Inflammatory macrophage treated with lipopolysaccharide for 1 hour (primary cell): Measurements from ENCODE around the gene CNNM1.

Experiments used
- DNase-seq, 2 donors: peaks; one replicate each; pipeline ENCODE4 v3.0.0-alpha.2; 2020 to 2022

The CNNM1 gene

DNA sequence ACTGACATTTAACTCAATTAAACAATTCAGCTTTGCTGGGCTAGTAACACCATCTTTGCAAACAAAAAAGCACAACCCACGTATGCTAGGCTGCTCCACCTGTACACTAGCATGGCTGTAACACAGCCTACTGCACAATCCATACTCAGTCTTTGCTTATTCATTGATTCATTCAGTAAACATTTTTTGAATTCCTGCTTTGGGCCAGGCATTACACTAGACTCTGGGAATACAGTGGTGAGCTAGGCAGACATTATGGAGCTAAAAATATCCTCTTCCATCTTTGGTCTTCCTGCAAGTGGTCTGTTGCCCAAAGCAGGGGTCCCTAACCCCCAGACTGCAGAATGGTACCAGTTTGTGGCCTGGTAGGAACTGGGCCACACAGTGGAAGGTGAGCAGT lies 9.9 kb downstream of the CNNM1 start:
- DNase-seq = no peak

DNA sequence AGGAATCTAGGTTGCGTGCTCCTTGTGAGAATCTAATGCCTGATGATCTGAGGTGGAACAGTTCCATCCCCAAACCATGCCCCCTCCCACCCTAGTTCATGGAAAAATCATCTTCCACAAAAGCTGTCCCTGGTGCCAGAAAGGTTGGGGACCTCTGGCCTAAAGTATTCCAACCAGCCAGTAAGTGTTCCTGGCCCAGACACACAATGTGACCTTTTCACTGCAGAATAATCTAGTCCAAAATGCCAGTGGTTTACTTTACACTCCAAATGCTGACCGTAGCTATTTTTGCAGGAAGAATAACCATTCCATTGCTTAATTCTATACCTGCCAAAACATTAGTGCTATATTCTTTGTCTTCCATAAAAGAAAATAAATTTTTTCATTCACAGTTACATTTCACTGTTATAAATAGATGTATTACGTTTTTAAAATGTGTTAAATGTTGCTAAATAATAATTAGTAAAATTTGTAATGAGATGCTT lies 10.4 kb downstream of the CNNM1 start:
- no peak for DNase-seq

DNA sequence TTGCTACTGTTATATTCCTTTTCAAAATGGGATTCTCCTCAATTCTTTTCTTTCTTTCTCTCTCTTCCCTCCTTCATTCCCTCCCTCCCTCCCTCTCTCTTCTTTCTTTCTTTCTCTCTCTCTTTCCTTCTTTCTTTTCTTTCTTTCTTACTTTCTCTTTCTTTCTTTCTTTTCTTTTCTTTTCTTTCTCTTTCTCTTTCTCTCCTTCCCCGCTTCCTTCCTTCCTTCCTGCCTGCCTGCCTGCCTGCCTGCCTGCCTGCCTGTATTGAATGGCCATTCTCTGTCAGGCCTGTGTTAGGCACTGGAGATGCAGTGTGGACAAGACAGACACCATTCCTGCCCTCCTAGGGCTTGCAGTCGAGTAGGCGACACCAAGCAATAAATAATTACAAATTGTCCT lies 11.5 kb downstream of the CNNM1 start:
- no peak for DNase-seq

DNA sequence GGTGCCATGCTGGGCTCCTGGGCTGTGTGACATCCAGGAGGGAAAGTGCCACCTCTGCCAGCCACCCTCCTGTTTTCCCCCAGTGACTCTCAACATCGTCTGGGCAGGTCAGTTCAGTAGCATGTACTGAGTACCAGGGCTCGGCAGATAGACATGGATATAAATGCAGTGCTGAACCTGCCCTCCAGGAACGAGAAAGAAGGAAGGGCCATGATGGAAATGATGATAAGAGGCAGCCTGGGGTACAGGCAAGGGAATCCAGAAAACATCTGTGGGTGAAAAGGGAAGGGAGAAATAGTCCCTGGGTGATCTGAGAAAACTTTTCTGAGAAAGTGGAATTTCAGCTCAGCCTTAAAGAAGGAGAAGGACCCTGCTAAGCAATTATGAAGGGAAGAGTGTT lies 12.1 kb downstream of the CNNM1 start:
- DNase-seq = no peak

DNA sequence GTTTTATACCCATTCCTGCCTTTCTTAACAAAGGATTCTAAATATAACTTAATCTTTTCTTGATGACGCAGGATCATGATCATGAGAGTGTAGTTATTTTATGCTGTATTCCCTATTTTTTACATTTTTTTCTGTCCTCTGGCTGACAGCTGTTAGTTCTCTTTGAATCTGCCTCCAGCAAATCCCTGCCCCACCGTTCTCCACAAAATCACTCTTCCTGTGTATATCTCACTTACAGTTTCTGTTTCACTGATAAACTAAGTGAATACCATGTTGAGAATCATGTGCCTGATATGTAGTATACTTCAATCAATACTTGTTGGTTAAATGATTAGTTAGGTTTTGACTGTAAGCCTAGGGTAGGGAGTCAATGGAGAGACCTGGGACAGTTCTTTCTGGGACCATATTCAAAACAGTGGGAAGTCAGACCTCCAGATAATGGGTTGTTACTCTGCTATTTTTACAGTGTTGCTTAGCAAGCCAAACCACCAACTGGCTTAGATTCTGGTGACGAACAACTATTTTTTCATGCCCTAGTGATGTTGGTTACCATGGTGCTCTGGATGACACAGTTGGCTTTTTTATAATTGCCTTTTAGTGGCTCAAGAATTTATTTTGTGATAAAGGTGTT lies 12.8 kb downstream of the CNNM1 start:
- DNase-seq = no peak

DNA sequence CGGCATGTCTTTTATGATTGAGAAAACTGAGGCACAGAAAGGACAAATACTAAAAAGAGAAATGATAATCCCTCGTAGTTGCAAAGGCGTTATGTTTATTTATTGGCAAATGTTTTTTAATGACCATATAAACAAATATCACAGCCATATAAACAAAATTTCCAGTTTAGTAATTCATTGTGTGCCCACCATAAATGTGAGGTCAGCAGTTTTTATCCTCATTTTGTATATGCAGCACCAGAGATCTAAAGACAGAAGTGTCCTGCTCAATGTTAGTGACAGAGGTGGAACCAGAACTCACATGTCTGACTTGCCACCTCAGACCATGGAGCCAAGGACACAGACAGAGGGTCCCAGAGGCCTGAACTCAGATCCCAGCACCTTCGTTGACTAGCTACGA lies 14.1 kb downstream of the CNNM1 start:
- no peak for DNase-seq

DNA sequence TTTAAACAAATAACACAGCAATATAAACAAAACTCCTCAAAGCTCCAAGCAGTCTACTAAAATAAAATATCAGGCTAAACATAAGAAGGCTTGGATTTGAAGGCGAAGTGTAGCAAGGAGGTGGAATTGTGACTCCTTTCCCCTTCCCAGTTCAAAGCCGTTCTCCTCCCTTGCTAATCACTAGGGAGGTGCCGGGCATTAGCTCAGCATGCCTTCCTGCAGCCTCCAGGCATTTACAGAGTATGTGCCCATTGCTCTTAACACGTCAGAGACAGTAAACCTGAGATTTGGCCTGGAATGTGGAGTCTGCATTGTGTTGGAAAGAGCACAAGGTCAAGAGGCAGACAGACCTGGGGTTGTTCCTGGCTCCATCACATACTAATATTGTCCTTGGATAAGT lies 15.6 kb downstream of the CNNM1 start:
- no peak for DNase-seq

DNA sequence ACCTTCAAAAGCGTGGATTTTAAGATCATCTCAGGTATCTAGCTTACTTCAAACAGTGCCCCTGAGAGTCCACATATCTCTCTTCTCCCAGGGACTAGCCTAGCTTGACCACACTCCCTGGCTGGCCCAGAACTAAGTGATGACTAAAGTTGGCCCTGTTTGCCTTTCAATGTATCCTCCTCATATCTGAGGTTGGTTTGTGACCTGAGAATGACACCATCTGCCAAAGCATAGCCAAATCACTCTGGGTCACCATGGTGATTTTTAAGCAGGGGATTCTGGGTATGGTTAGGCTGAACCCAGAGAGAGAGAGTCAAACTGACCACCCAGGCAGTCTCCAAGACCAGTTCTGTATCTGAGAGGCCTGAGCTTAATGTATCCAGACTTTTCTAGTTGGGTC lies 16.2 kb downstream of the CNNM1 start:
- DNase-seq = no peak

DNA sequence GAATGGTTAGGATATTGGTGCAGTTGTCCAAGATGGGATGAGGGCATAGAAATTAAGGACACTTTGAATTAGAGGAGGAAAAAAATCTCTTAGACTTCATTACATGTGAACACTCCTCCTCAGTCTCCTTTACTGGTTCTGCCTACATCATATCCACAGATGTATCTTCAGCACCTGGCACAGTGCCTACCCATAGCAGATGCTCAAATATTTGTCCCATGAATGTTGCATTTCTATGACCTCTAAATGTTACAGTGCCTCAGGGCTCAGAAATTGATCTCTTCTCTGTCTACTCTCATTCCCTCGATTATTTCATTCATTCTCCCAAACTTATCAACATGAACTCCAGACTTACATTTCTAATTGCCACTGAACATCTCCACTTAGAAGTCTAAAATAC lies 17.1 kb downstream of the CNNM1 start:
- no peak for DNase-seq

DNA sequence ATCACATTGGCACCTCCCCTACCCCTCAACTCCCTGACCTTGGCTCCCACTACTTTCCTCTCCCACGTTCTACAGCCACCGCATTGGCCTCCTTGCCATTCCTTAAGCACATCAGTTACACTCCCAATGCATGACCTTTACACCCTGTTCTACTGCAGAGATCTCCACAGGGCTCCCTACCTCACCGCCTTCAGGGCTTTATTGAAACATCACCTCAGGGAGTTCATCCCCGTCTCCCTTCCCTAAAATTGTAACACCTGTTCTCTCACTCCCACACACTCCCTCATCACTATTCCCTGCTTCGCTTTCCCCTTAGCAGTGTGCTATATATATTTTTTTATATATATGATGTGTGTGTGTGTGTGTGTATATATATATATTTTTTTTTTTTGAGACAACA lies 18.5 kb downstream of the CNNM1 start:
- DNase-seq = no peak

DNA sequence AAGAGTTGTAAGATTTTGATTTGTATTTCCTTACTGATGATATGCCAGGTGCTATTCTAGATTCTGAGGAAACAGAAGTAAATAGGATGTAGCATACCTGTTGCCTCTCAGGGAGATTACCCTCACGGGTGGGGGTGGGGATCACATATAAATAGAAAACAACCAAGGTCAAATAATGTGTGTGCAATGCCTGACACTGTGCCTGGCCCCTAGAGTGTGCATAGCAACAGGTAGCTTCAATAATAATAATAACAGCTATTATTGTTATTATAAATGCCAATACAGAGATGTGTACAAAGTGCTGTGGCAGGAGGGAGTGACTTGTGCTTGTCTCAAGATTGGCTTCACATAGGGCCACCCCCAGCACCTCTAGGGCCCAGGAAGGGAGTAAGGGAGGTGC lies 24.0 kb downstream of the CNNM1 start:
- no peak for DNase-seq

DNA sequence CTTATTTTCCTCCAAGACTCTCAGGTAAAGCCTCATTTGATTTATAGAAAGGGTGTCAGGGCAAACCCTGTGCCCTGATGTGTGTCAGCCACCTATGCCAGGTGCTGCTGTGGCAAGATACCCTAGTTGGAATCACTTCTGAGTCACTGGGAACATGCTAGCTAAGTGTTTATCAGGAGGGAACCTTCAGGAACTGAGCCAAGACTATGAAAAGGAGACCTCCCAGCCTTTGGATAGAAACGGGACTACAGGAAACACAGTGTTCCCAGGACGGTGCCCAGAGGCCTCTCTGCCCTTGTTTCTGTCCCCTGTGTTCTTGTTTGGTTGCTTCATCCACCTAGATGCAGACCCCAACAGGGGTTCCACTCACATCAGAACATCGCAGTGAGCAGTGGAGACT lies 28.5 kb downstream of the CNNM1 start:
- no peak for DNase-seq

DNA sequence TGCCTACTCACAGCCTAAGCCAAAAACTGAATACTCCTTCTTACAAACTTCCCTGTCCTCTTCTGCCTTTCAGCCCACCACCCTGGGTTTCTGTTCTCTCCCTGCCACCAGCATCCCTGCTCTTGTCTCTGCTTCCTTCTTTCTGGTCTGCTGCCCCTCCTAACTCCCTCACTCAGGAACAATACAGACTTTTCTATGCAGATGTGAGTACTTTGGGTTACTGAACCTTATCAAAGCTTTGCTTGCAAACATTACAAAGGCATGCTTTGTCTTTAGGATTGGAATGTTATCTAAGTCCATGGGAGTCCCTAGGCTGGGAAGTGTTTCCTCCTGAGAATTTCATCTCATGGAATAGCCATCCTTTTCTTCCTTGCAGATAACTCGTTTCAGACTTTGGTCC lies 28.9 kb downstream of the CNNM1 start:
- no peak for DNase-seq

DNA sequence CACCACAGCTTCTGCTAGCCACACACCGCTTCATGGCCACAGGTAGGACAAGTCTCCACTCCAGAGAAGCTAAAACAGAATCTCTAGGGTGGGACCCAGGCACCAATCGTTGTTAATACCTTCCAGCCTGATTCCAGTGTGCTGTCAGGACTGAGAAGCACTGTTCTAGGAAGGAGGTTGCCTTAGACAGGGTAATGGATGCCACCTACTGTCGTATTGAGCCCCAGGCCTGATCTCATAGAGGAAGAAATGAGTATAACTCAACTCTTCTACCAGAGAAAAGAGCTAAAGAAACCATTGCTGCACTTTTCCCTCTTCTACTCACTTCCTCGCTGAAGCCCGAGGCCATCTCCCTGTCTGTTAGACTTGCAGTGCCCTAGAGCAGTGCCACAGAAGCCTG lies 31.8 kb downstream of the CNNM1 start:
- no peak for DNase-seq

DNA sequence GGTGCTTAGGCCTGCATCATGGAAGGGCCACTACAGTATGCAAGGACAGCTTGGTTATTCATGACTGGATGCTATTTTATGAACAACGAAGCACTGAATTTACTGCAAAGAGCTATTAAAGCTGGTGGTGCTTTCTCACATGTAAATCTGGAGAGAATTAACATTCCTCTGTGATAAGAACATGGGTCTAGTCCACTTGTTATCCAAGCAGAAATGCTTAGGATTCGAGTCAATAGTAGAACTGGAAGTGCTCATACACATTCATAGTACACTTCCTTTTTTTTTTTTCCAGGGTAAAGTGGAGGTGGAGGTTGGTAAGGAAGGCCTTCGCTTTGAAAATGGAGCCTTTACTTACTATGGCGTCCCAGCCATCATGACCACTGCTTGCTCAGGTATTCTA lies 35.0 kb downstream of the CNNM1 start:
- no peak for DNase-seq

DNA sequence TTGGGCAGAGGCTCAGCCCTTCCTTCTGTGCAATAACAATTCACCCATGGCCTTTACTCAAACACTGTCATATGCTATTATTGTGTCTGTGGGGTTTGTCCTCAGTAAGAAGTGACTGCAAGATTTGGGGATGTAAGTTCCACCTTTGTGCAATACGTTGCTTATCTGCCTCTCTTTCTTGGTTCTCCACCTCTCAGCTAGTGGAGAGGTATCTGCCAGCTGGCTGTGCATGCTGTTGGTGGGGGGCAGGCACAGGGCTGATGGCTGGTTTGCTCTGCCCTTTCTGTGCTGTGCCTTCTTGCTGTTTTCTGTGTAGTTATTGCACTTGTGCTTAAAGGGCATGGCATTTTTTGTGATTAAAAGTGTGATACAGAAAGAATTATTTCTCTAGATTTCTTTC lies 36.2 kb downstream of the CNNM1 start:
- no peak for DNase-seq

DNA sequence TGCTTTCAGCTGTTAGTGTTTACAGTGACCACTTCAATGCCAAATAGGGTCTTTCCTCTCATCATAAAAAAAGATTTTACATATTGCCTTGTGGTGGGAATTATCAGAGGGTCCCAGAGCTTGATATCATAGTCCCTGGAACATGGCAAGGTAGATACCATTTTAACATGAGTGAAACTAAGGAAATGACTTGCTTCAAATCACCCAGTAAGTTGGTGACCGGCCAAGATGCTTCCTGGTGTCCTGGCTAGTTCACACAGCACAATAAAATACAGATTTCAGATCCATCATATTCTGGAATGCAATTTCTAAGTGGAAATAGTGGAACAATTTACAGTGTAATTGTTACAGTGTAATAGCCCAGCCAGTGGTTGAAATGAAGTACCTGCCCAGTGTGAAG lies 36.6 kb downstream of the CNNM1 start:
- no peak for DNase-seq

DNA sequence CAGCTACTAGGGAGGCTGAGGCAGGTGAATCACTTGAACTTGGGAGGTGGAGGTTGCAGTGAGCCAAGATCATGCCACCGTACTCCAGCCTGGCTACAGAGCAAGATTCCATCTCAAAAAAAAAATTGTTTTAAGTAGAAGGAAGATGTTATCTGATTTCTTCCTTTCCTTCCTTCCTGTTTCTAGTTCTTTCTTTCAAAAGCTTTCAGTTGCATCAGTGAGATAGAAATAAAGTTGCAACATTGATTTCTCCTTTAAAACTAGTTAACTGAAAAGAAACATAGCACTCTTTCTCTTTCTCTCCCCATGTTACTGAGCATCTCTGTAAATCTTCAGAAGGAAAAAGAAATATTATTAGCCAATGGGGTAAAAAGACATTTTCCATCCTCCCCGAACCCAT lies 37.5 kb downstream of the CNNM1 start:
- DNase-seq = no peak

DNA sequence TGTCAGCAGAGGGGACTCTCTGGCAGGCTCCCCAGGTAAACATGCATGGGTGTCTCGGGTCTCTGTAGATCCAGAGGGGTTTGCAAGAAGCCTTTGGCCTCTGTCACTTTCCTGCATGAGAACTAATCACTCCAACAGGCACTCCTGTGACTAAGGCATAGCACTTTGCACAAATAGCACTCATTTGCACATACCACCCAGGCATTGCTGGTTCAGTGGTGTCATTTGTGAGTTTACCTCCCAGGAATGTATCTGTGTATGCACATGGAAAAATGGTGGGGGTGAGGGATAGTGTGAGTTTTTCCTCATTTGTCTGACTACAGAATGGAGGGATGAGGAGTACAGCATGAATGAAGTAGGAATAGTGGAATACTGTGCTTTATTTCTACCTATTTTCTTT lies 39.5 kb downstream of the CNNM1 start:
- DNase-seq = no peak

DNA sequence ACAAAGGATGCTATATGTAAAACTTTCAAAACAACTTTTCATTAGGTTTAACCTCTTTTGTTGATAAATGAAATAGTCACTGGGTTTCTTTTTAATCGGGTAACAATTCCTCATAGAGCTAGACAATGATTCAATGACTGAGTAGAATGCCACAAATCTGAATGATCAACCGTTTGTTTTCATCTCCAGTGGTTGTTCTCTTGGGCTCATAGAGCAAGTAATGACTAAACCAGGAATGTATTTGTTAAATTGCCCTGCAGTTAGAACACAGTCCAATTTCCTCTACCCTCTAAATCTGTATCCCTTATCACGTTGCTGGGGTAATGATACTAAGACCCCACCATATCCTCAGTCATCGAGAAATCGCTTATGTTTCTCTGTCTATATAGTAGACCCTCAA lies 40.0 kb downstream of the CNNM1 start:
- DNase-seq = no peak

DNA sequence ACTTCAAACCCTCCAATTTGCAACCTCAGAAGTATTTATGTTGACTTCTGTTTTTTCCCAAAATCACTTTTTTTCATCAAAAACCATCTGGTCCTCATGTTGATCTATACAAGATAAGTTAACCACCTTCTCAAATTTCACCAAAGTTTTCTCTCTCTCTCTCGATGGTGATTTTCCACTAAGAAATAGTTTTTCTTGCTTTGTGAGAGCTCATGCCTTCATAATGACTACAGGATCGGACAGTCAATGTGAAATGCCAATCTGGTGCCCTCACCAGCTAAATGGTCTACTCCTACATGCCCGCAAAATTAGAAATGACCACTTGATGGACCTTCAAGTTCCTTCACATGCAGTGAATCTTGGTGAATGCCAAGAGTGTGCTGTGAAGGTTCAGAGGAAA lies 40.4 kb downstream of the CNNM1 start:
- DNase-seq = no peak

DNA sequence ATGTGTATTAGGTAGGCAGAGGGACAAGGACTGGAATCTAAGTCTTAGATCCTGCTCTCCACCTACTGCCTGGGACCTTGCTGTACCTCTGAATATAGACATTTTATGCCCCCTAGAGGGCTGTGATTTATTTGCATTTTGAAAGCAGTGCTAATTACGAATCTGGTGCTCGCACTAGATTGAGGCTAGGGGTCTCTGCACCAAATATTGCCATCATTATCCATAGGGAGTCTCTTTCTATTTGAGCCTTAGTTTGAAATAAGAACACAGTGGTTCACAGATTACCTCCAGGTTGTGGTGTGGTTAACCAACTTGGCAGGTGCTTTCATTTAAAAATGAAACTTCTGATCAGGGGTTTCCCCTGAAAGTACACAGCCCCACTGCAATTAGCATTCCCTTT lies 41.8 kb downstream of the CNNM1 start:
- peak in 1 of 2 donors; percentile 27 for DNase-seq

DNA sequence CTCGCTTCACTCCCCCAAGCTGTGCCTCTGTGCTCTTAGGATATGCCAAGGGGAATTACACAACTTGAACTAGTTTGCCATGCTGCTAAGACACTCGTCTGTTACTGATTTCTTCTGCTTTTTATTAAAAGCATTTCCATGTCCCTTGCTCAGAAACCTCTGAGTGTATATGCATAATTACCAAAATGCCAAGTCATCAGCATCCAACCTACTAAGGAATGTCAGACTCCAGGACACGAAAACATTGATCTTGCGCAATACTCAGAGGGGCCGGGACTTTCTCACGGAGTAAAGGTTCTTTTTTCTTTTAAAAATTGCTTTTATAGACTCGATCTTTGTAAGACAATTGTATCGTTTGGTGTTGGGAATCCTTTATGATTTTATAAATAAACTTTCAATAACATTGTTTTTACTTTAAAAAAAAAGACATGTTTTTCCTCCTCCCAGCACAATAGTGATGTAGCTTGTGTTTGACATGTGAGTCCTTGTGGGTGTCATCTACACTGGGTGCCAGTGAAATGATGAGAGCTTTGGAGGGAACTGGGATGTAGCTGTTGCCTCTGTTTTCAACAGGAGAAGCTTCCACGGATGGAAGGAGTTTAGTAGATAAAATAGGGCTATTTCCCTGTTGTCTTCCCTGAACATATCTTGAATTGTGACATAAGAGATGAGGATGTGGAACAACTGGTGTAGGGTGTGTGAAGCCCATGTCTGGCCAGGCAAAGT lies 43.6 kb downstream of the CNNM1 start:
- peak in 1 of 2 donors; percentile 2 for DNase-seq

DNA sequence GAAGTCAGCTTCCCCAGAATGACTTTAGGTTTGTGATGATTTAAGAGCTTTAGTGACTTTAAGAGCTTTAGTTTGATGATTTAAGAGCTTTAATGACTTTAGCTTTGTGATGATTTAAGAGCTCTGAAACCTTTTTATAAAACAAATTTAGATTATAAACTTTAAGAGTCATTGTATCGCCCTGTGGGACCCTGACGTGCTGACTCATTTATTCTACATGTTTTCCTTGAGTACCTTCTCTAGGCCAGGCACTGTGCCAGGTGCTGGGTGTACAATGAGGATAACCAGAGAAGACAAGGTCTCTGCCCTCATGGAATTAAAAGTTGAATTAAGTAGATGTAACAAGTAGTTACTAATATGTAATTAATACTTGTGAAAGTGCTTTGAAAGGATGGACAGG lies 45.4 kb downstream of the CNNM1 start:
- DNase-seq = no peak

DNA sequence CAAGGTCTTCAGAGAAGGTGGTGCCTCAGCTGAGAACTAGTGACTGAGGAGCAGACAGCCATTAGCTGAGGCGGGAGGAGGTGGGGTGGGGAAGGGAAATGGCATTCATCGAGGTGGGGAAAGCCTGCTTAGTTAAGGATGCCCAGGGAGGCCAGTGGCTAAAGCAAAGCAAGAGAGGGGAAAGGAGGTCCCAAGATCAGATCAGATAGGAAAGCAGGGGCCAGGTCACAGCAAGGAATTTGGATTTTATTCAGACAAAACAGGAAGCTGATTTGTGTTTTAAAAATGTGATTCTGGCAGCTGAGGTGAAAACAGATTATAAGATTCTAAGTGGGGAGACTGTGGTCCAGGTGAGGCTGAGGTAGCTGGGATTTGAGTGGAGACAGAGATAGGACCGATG lies 45.8 kb downstream of the CNNM1 start:
- DNase-seq = no peak
